ENCODE measurements around the gene FMO3. TPM values are rescaled to one million over a fixed set of nuclear protein-coding genes. Genes with fewer than 3 reads are reported as not detected.

FMO3 gene
- total RNA-seq, 2 experiments from 2014 or later = not detected

- no peak for ATAC-seq
- Mint-ChIP-seq H3K4me1 (ENCODE audit: low read depth) (no peaks in the 10 kb centered on the region), H3K36me3 (ENCODE audit: low read depth) (no peaks in the 10 kb centered on the region), H3K27me3 (ENCODE audit: low read depth) (no peaks in the 10 kb centered on the region), H3K9me3 (ENCODE audit: insufficient read depth) (no peaks in the 10 kb centered on the region), H3K27ac (no peak overlapping the region), H3K4me3 (no peak overlapping the region)
- CTCF ChIA-PET = no interaction called here
- DNase-seq = no peak
- POLR2A ChIA-PET = no interaction called here
Measured at GRCh38 chr1:171141688-171142415, 51.1 kb downstream of the FMO3 start.

- H3K36me3 Mint-ChIP-seq (ENCODE audit: low read depth) = no peaks in the 10 kb centered on the region
- no peak overlapping the region for H3K27ac Mint-ChIP-seq
- POLR2A ChIA-PET = no interaction called here
- CTCF ChIA-PET = no interaction called here
- no peak overlapping the region for H3K4me3 Mint-ChIP-seq
- H3K27me3 Mint-ChIP-seq (ENCODE audit: low read depth) = no peaks in the 10 kb centered on the region
- no peaks in the 10 kb centered on the region for H3K9me3 Mint-ChIP-seq (ENCODE audit: insufficient read depth)
- H3K4me1 Mint-ChIP-seq (ENCODE audit: low read depth) = no peaks in the 10 kb centered on the region
- no peak for ATAC-seq
- no peak for DNase-seq
Measured at GRCh38 chr1:171142416-171143385, 52.0 kb downstream of the FMO3 start.

GRCh38 chr1:171150156-171150555 lies 59.5 kb downstream of the FMO3 start:
- no peaks in the 10 kb centered on the region for H3K9me3 Mint-ChIP-seq (ENCODE audit: insufficient read depth)
- ATAC-seq (no peak), DNase-seq (no peak)
- H3K4me1 Mint-ChIP-seq (ENCODE audit: low read depth) = no peaks in the 10 kb centered on the region
- H3K27me3 Mint-ChIP-seq (ENCODE audit: low read depth) = peaks cover 3% of the 10 kb centered on the region
- H3K4me3 Mint-ChIP-seq = no peak overlapping the region
- POLR2A ChIA-PET = no interaction called here
- CTCF ChIA-PET = no interaction called here
- H3K36me3 Mint-ChIP-seq (ENCODE audit: low read depth) = no peaks in the 10 kb centered on the region
- no peak overlapping the region for H3K27ac Mint-ChIP-seq

GRCh38 chr1:171152549-171152948 lies 61.8 kb downstream of the FMO3 start:
- peaks cover 5% of the 10 kb centered on the region for H3K27me3 Mint-ChIP-seq (ENCODE audit: low read depth)
- H3K36me3 Mint-ChIP-seq (ENCODE audit: low read depth) = no peaks in the 10 kb centered on the region
- DNase-seq (no peak), ATAC-seq (no peak)
- ChIA-PET CTCF (no interaction called here), POLR2A (no interaction called here)
- no peaks in the 10 kb centered on the region for H3K9me3 Mint-ChIP-seq (ENCODE audit: insufficient read depth)
- no peaks in the 10 kb centered on the region for H3K4me1 Mint-ChIP-seq (ENCODE audit: low read depth)
- H3K4me3 Mint-ChIP-seq = no peak overlapping the region
- no peak overlapping the region for H3K27ac Mint-ChIP-seq

GRCh38 chr1:171155484-171155883 lies 64.8 kb downstream of the FMO3 start:
- POLR2A ChIA-PET = no interaction called here
- Mint-ChIP-seq H3K9me3 (ENCODE audit: insufficient read depth) (no peaks in the 10 kb centered on the region), H3K27ac (no peak overlapping the region), H3K36me3 (ENCODE audit: low read depth) (no peaks in the 10 kb centered on the region), H3K27me3 (ENCODE audit: low read depth) (peaks cover 2% of the 10 kb centered on the region), H3K4me3 (no peak overlapping the region), H3K4me1 (ENCODE audit: low read depth) (no peaks in the 10 kb centered on the region)
- DNase-seq (no peak), ATAC-seq (no peak)
- CTCF ChIA-PET = interaction anchor here (0.6 kb wide), 1 partner anchor 13 kb away, joined by 3 read pairs; no protein-coding TSS in a partner anchor

- Mint-ChIP-seq H3K27ac (no peak overlapping the region), H3K4me1 (ENCODE audit: low read depth) (no peaks in the 10 kb centered on the region), H3K4me3 (no peak overlapping the region), H3K27me3 (ENCODE audit: low read depth) (peaks cover 2% of the 10 kb centered on the region), H3K36me3 (ENCODE audit: low read depth) (no peaks in the 10 kb centered on the region), H3K9me3 (ENCODE audit: insufficient read depth) (no peaks in the 10 kb centered on the region)
- CTCF ChIA-PET = no interaction called here
- DNase-seq (no peak), ATAC-seq (no peak)
- POLR2A ChIA-PET = no interaction called here
Measured at GRCh38 chr1:171158096-171158495, 67.4 kb downstream of the FMO3 start.

- no peaks in the 10 kb centered on the region for H3K36me3 Mint-ChIP-seq (ENCODE audit: low read depth)
- no peak overlapping the region for H3K4me3 Mint-ChIP-seq
- ChIA-PET POLR2A (no interaction called here), CTCF (no interaction called here)
- H3K27ac Mint-ChIP-seq = no peak overlapping the region
- peaks cover 2% of the 10 kb centered on the region for H3K27me3 Mint-ChIP-seq (ENCODE audit: low read depth)
- no peak for ATAC-seq
- no peaks in the 10 kb centered on the region for H3K9me3 Mint-ChIP-seq (ENCODE audit: insufficient read depth)
- no peaks in the 10 kb centered on the region for H3K4me1 Mint-ChIP-seq (ENCODE audit: low read depth)
- no peak for DNase-seq
Measured at GRCh38 chr1:171158551-171158950, 67.8 kb downstream of the FMO3 start.

- Mint-ChIP-seq H3K27me3 (ENCODE audit: low read depth) (peaks cover 2% of the 10 kb centered on the region), H3K4me1 (ENCODE audit: low read depth) (no peaks in the 10 kb centered on the region), H3K4me3 (no peak overlapping the region), H3K27ac (no peak overlapping the region), H3K9me3 (ENCODE audit: insufficient read depth) (no peaks in the 10 kb centered on the region), H3K36me3 (ENCODE audit: low read depth) (no peaks in the 10 kb centered on the region)
- no peak for DNase-seq
- CTCF ChIA-PET = no interaction called here
- POLR2A ChIA-PET = no interaction called here
- ATAC-seq = no peak
Measured at GRCh38 chr1:171159148-171159547, 68.4 kb downstream of the FMO3 start.

GRCh38 chr1:171160211-171160610 lies 69.5 kb downstream of the FMO3 start:
- ChIA-PET CTCF (no interaction called here), POLR2A (no interaction called here)
- no peak overlapping the region for H3K27ac Mint-ChIP-seq
- no peak for DNase-seq
- ATAC-seq = no peak
- no peaks in the 10 kb centered on the region for H3K4me1 Mint-ChIP-seq (ENCODE audit: low read depth)
- no peaks in the 10 kb centered on the region for H3K9me3 Mint-ChIP-seq (ENCODE audit: insufficient read depth)
- H3K4me3 Mint-ChIP-seq = no peak overlapping the region
- peaks cover 4% of the 10 kb centered on the region for H3K27me3 Mint-ChIP-seq (ENCODE audit: low read depth)
- no peaks in the 10 kb centered on the region for H3K36me3 Mint-ChIP-seq (ENCODE audit: low read depth)

- ATAC-seq (no peak), DNase-seq (no peak)
- Mint-ChIP-seq H3K4me3 (no peak overlapping the region), H3K36me3 (ENCODE audit: low read depth) (no peaks in the 10 kb centered on the region), H3K4me1 (ENCODE audit: low read depth) (no peaks in the 10 kb centered on the region), H3K27ac (no peak overlapping the region), H3K9me3 (ENCODE audit: insufficient read depth) (no peaks in the 10 kb centered on the region), H3K27me3 (ENCODE audit: low read depth) (peaks cover 4% of the 10 kb centered on the region)
- ChIA-PET POLR2A (no interaction called here), CTCF (no interaction called here)
Measured at GRCh38 chr1:171160639-171161354, 70.1 kb downstream of the FMO3 start.

- peaks cover 4% of the 10 kb centered on the region for H3K27me3 Mint-ChIP-seq (ENCODE audit: low read depth)
- no peak overlapping the region for H3K27ac Mint-ChIP-seq
- ChIA-PET POLR2A (no interaction called here), CTCF (no interaction called here)
- no peak overlapping the region for H3K4me3 Mint-ChIP-seq
- no peak for ATAC-seq
- no peaks in the 10 kb centered on the region for H3K9me3 Mint-ChIP-seq (ENCODE audit: insufficient read depth)
- no peaks in the 10 kb centered on the region for H3K4me1 Mint-ChIP-seq (ENCODE audit: low read depth)
- no peaks in the 10 kb centered on the region for H3K36me3 Mint-ChIP-seq (ENCODE audit: low read depth)
- DNase-seq = no peak
Measured at GRCh38 chr1:171161431-171161830, 70.7 kb downstream of the FMO3 start.

- DNase-seq (no peak), ATAC-seq (no peak)
- no peak overlapping the region for H3K27ac Mint-ChIP-seq
- H3K4me1 Mint-ChIP-seq (ENCODE audit: low read depth) = no peaks in the 10 kb centered on the region
- no peaks in the 10 kb centered on the region for H3K36me3 Mint-ChIP-seq (ENCODE audit: low read depth)
- H3K27me3 Mint-ChIP-seq (ENCODE audit: low read depth) = peaks cover 1% of the 10 kb centered on the region
- H3K4me3 Mint-ChIP-seq = no peak overlapping the region
- CTCF ChIA-PET = no interaction called here
- H3K9me3 Mint-ChIP-seq (ENCODE audit: insufficient read depth) = no peaks in the 10 kb centered on the region
- POLR2A ChIA-PET = no interaction called here
Measured at GRCh38 chr1:171166361-171166760, 75.7 kb downstream of the FMO3 start.

All from activated CD8-positive, alpha-beta T cell treated with anti-CD3 and anti-CD28 coated beads, Interleukin-2, amount 10 ng/mL, durations not matched to agents 7 days and 5 days (primary cell).